Measurements from ENCODE around the gene PPIP5K2.
"Not testable (repeated sequence)": the region's sequence is repeated elsewhere in the genome, so short reads cannot be mapped to it uniquely, and the experiment has no call there.

PPIP5K2 gene

DNA sequence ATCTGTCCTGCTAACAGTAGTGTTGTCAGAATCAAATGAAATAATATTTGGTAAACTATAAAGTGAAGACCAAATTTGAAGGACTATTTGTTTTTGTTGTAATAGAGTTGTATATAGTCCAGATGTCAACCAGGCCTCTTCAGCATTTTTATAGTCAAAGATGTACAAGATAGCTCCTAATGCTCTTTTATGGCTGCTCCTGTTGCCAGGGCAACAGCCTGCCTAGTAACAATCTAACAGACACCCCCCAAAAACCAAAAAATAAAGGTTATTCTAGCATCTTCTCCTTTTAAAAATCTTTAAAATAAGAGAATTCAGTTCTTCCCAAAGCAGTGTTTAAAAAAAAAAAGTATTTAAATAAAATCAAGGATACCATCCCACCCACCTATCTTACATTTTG lies 89.0 kb downstream of the PPIP5K2 start:
- no peak for DNase-seq

DNA sequence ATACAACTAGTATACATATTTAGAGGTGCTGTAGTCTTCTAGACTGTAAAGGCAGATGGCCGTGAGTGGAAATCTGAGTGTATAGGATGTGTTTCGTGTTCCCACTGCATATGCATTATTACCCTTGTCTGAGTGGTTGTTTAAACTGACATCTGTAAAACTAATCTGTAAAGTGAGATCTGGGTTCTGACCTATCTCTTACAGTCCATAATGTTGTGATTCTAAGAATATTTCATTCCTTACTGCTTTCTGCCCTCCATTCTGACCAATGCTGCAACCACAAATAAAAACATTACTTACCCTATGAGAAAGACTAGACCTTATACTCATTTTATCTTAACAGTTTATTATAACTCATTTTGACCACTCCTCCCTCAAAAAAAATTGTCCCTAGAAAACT lies 90.9 kb downstream of the PPIP5K2 start:
- DNase-seq = no peak

DNA sequence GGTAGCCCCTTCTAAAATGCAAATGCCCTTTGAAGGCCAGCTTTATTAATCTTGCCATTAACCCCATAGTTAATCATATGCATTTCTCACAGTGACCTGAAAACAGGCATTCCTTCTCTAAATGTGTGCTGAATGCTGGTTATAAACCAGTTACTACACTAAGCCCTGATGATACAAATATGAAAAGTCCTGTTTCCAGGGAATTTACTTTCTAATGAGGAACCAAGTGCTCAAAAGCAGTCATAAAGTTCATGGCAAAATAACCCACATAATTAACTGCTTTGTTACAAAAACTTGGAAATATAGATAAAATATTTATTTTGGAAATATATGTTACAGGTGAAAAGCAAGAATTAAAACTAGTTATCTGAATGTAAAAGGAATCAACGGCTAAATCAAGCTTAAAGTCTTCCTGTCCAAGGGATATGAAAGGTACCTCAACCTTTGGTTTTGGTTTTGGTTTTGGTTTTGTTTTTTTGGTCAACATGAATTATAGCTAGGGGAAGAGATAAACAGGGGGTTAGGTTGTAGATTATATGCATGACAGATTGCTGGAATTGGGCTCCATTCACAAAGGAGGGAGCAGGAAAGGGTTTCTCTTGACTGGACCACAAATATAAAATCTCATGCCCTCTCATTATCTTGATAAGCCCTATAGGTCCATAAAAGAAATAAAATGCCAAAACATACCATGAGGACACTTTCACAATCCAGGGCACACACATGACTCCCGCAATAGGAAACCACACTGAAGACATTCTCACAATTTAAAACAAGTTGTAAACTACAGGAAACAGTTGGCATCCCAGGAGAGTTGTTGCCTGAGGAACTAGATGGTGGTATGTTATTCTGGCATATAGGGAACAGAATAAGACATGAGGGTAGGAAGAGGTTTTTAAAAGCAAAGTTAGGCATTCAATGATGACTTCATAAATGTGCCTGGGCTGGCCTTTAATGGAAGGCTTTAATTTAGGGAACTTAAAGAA lies 91.8 kb downstream of the PPIP5K2 start:
- DNase-seq = no peak

DNA sequence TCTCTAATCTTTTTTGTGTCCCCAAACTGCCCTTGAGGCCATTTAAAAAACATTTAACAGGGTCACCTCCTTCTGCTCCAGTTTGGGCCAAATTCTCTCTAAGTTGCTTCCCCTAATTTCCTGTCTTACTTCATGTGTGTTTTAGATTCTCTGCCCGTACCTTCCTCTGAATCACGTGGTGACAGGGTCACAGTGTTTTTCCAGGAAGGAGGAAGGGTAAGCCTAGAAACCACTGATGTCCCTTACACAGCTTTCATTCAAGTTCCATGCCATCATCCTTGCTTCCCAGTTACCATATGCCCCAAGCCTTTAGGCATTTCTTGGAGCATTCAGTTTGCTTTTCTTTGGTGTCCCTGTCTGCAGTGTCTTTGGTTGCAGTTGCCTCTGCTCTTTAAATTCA lies 96.0 kb downstream of the PPIP5K2 start:
- no peak for DNase-seq

DNA sequence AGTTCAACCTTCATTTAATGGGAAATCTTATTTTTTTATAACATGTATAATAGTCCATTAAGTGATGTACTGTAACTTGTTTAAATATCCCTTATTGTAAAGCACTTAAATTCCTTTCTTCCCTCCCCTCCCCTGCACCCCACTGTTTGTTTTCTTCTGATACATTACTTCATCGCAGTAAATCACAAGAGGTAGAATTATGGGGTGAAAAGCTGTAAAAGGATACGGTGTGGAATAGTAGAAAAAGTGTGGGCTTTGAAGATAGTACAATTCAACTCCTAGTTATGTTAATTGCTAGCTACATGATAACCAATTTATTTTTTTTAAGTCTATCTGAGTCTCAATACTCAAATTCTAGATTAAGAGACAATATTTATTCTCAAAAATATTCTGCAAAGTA lies 96.6 kb downstream of the PPIP5K2 start:
- no peak for DNase-seq

DNA sequence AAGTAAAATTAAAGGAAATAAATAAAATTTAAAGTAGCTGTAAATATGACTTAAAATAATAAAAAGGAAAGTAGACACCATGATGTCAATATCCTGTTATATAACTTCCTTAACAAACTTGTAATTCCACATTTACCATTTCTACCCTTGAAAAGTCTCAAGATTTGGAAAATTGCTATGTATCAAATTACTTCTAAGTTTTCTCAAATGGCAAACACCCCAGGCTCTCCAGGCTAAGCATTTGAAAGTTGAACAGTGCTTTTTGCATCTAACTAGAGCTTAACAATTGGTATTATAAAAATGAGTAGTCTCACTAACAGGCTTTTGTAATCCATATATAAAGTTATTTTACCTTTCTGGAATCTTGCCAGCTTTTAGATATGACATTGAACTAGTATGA lies 97.0 kb downstream of the PPIP5K2 start:
- no peak for DNase-seq

DNA sequence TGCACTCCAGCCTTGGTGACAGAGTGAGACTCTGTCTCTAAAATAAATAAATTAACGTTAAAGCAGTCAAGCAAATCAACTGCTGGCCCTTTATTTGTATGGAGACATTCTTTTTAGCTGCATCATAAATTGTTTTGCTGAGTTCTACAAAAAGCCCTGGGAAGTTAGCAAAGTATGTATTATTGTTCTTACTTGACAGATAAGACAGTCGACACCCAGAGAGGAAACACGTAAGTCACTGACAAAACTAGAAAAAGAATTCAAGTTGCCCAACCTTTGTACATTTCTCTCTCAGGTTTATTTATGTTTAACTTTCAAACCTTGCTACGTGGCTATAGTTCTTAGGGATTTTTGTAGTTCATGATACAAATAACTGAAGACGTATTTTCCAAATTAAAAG lies 98.1 kb downstream of the PPIP5K2 start:
- DNase-seq = no peak

DNA sequence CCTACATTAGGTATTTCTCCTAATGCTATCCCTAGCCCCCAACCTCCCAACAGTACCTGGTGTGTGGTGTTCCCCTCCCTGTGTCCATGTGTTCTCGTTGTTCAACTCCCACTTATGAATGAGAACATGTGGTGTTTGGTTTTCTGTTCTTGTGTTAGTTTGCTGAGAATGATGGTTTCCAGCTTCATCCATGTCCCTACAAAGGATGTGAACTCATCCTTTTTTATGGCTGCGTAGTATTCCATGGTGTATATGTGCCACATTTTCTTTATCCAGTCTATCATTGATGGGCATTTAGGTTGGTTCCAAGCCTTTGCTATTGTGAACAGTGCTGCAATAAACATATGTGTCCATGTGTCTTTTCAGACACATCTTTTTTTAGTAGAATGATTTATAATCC lies 99.0 kb downstream of the PPIP5K2 start:
- DNase-seq = not testable (repeated sequence)

DNA sequence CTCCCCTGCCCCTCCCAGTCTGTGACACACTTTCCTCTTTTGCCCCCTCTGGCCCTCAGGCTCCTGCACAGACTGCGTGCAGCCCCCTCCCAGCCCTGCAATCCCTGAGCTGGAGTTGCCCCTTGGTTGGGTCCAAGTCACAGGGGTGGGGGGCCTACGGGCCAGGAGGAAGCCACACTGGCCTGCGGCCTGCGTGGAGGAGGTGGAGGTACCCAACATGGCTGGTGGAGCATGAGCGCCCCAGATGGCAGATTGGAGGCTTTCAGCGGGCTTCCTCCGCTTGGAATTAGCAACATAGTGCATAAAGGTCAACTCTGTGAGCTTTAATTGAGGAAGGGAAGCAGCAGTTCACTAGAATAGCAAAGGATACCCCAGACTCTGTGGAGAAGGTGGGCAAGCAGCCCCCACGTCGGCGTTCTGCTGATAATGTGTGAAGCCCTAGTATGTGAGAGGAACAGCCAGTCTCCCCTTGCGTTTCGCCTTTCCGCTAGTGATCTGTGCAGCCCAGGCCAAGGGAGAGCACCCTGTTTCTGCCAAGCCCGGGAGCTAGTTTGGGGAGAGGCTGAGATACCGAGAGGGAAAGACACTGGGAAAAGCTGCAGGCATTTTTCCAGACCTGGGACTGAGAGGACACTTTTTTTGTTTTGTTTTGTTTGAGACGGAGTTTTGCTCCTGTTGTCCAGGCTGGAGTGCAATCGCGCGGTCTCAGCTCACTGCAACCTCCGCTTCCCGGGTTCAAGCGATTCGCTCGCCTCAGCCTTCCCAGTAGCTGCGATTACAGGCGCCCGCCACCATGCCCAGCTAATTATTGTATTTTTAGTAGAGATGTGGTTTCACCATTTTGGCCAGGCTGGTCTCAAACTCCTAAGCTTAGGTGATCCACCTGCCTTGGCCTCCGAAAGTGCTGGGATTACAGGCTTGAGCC lies 103.2 kb downstream of the PPIP5K2 start:
- DNase-seq = no peak

DNA sequence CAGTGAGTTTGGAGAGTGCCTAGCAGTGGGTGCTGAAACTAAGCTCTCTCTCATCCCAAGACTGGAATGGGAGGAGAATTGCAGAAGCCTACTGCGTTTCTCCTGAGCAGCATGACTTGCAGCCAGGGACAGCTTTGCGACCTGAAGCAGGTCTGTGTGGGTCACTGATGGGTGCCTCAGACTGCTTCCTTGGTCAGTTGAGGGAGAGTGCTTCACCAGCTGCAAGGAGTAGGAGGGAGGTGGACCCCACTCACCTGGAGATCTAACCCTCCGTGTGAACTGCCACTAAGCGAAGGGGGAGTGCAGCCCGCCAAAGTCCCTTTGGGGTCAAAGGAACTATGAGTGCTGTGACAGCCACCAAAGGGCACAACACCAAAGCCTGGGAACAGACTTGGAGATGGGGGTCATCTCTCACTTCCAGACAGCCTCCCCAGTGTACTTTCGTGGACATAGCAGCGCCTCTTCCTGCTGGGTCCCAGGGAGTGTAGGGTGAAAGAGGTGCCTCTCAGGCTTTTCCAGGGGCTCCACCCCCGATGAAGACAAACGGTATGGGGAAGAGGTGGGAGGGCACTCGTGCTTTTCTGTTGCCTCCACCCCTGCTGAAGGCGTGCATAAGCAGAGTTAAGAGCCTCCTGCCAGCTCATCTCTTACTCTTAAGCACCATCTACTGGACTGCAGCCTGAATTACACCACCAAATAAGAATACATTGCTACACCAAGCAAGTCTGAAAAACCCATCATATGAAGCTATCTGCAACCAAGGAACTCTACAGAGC lies 104.2 kb downstream of the PPIP5K2 start:
- peak in 1 of 2 donors; percentile 6 for DNase-seq

DNA sequence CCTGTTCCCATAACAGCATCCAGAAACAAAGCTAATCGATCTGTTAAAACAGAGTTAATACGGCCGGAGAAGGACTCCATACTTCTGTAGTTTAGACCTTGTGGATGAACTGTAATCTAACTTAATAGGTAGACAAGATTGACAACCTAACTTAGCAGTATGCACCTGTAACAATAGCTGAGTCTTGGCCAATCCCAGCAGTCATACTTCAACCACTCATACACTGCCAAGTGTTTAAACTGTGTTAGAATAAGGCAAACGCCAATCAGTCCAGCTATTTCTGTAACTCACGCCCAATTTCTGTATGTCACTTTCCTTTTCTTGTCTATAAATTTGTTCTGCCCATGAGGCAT lies 104.8 kb downstream of the PPIP5K2 start:
- DNase-seq = no peak

DNA sequence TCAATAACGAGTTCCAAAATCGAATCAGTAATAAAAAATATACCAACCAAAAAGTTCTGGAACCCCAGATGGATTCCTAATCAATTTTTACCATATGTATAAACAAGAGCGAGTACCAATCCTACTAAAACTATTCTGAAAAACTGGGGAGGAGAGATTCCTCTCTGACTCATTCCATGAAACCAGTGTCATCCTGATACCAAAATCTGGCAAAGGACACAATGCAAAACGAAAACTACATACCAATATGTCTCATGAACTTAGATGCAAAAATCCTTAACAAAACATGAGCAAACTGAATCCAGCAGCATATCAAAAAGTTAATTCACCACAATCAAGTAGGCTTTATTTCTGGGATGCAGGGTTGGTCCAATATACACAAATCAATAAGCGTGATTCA lies 108.0 kb downstream of the PPIP5K2 start:
- no peak for DNase-seq

DNA sequence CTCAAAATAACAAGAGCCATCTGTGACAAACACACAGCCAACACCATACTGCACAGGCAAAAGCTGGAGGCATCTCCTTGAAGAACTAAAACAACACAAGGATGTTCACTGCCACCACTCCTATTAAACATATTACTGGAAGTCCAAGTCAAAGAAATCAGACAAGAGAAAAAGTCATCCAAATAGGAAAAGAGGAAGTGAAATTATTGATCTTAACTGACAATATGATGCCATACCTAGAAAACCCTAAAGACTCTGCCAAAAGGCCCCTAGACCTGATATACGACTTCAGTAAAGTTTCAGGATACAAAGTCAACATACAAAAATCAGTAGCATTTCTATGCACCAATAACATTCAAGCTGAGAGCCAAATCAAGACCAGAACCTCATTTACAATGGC lies 108.5 kb downstream of the PPIP5K2 start:
- no peak for DNase-seq

DNA sequence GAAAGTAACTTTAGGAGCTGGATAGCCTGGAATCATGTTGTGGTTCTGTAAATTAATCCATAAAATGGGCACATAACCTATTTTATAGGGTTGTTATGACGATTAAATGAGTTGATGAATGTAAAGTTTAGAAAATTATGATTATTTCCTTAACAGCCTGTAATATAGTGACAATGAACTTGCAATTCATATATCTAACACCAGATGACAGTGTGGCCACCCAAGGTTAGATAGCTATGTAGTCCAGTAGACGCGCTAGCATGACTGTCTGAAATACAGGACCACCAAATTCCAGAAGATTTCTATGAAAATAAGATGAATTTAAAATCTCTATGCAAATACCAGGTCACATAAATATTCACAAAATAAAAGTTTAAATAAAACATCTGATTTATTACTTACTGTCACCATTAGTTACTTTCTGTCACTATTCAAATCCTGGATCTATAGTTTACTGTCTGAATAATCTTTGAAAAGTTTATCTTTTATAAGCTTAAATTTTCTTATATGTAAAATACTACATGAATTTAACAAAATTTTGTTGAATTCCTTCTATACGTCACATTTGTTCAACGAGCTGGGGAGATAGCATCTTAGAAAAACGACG lies 112.4 kb downstream of the PPIP5K2 start:
- DNase-seq = peak in 1 of 2 donors; percentile 22

DNA sequence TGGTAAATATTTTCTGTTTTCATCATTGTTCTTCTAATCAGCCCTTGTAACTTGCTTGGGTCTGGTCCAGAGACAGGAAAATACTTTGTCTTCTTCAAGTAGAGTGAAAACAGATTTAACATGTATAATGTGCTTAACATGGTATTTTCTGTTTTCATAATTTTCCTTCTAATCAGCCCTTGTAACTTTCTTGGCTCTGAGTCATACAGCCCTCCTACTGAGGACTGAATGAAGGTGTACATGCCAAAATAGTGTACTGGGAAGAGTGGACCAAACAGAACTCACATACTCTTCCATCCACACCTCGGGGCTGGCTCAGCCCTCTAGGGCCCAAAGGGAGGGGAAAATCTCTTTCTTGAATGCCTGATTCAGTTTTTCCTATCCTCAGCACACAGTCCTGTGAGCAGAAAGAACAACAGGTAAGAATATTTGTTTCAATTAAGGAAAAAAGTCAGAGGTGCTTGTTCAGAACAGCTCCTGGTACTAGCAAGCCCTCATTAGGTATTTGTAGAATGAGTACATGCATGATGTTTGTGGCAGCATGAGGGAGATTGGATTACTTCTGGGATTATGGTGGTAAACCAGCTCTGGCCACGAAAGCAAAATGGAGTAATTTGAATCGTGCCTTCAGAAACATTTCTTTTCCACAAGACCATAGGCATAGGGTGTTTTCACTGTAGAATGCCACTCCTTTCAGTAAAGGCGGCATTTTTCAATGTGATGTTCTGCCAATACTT lies 114.3 kb downstream of the PPIP5K2 start:
- DNase-seq = no peak

DNA sequence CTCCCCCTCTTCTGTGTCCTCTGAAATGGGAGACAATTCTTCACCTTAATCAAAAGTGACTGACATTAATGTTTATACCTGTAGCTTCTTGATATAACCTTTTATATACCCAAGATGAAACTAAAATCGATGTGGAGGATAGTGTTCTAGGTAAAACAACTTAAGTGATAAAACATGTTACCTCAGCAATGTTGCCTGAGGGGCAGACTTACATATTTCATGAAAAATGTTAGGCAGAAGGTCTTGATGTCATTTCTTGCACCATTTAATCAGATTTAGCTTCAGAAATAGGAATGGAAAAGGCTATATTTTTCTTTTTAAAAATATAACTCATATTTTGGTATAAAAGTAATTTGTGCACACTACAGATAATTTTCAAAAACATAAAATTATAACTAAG lies 115.8 kb downstream of the PPIP5K2 start:
- no peak for DNase-seq

DNA sequence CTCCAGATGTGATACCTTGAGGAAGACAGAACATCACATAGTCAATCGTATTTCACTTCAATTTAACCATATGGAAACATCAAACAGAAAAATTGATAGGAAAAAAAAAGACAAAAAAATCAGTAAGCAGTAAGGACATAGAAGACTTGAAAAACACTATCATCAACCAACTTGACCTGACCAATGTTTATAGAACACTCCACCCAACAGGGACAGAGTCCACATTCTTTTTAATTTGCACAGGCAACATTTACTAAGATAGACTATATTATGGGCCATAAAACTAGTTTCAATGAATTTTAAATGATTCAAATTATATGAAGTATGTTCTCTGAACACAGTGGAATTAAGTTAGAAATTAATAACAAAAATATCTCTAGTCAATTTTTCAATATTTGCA lies 117.7 kb downstream of the PPIP5K2 start:
- DNase-seq = no peak

DNA sequence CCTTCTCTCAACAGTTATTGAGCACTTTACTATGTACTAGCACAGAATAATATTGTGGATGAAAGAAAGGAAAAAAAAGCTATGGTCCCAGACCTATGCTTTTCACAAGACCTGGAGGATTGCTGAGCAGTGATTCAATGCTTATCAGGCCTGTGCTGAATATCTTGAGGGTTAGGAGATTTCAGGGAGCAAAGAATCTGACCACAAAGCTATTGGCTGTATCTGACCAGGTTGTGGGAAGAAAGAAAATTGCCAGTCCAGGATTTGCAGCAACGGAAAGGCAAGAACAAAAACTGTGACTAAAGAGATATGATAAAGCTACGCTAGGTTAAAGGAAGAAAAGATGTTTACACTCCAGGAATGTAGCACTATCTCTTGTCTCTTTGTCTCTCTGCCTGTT lies 123.6 kb downstream of the PPIP5K2 start:
- DNase-seq = no peak

DNA sequence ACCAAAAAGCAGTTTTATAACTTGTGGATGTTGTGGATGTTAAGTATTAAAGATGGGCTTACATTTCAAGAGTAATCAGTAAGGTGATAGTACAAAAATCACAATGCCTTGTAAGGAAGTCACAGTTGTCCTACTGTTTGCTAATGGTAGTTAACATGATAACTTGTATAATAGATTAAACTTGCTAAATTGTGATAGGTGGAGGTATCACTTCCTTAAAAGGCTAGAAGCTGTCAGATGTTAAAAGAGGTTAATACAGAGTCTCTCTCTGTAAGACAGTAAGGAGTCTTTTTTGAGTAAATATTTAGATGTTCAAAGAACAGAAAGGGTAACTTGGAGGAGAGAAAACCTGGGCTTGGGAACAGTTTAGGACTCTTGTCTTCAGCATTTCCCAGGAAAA lies 124.3 kb downstream of the PPIP5K2 start:
- no peak for DNase-seq

DNA sequence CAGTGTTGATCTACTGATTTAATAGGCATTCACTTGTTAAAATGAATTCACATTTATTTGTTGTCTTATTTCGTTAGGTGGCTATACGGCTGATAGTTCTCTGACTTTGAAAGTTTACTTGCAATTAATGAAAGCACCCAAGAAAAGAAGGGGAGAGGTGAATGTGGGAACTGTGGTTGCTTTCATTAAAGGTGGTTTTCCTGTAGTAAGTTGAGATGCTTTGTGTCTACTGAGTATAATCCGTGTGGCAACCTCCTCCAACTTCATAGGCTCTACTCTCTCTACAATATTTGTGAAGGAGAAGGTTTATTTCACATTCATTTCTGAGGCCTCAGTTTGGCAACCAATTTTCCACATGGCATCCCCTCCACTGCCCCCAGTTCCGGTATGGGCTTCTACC lies 125.7 kb downstream of the PPIP5K2 start:
- DNase-seq = no peak

DNA sequence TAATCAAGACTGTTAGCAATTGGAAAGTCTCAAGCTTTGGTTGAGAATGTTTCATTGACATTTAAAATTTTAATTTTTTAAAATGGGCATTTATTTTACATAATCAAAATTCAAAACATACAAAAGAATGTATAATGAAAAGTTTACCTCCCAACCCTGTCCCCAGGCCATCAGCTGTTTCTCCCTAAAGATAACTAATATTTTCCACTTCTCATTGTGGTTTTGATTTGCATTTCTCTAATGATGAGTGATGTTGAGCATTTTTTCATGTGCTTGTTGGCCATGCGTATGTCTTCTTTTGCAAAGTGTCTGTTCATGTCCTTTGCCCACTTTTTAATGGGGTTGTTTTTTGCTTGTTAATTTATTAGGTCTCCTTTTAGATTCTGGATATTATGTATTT lies 127.0 kb downstream of the PPIP5K2 start:
- no peak for DNase-seq

DNA sequence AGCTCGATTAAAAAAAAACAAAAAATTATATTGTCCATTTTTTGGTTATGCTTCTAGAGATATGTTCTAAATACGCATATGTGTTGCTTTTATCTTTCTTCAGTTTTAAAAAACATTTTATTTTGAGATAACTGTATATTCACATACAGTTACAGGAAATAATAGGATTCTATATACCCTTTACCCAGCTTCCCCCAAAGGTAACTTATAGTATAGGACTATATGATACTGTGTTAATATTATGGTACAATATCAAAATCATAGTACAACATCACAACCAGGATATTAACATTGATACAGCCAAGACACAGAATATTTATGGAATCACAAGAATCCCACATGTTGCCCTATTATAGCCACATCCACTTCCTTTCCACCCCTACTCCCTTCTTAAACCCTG lies 129.0 kb downstream of the PPIP5K2 start:
- no peak for DNase-seq

Data from hippocampal formation (tissue), 2 donors.